H1 (cell line): ENCODE measurements around the gene SDSL. TPM values are rescaled to one million over a fixed set of nuclear protein-coding genes. Genes with fewer than 3 reads are reported as not detected.

Source experiments
- CBX5 ChIP-seq: fragments of 300-800, 300-1000 bp; sonication (generic); IDR thresholded peaks from 2 replicates; pipeline ENCODE4 v1.7.1; 2016; ENCODE audit warnings: antibody characterized with exemption, low read length, low read depth
- EP300 ChIP-seq, 2 experiments: IDR thresholded peaks; 1 replicate in 1 of 2; 2 replicates in 1 of 2; pipeline ENCODE4 v1.6.1; 2011 to 2012; ENCODE audit warnings: low read depth in 2 of 2, low read length in 2 of 2, mild to moderate bottlenecking in 2 of 2, borderline replicate concordance in 1 of 2, inconsistent platforms in 1 of 2, moderate library complexity in 1 of 2
- GABPA ChIP-seq: IDR thresholded peaks from 2 replicates; pipeline ENCODE4 v1.6.1; 2011; ENCODE audit warnings: mild to moderate bottlenecking, low read length, moderate library complexity, borderline replicate concordance; ENCODE audit not compliant: insufficient read depth
- GTF2F1 ChIP-seq: IDR thresholded peaks from 2 replicates; pipeline ENCODE4 v1.6.1; 2012; ENCODE audit warnings: low read depth, low read length, improper control_type of control experiment, borderline replicate concordance
- HDAC2 ChIP-seq, 2 experiments: fragments of 300-600 bp in 1 of 2; sonication (generic) in 1 of 2; IDR thresholded peaks; 2 replicates each; pipeline ENCODE4 v1.6.1; 2011 to 2012; ENCODE audit warnings: low read depth in 2 of 2, low read length in 2 of 2, mild to moderate bottlenecking in 2 of 2, moderate library complexity in 2 of 2, borderline replicate concordance in 1 of 2, inconsistent platforms in 1 of 2
- POU5F1 ChIP-seq: IDR thresholded peaks from 2 replicates; pipeline ENCODE4 v1.6.1; 2011; ENCODE audit warnings: low read depth, mild to moderate bottlenecking, low read length, moderate library complexity
- RXRA ChIP-seq: IDR thresholded peaks from 2 replicates; pipeline ENCODE4 v1.6.1; 2011; ENCODE audit warnings: low read depth, mild to moderate bottlenecking, low read length, moderate library complexity; ENCODE audit not compliant: insufficient read depth
- SP2 ChIP-seq: IDR thresholded peaks from 2 replicates; pipeline ENCODE4 v1.6.1; 2012; ENCODE audit warnings: mild to moderate bottlenecking, low read length, inconsistent platforms
- YY1 ChIP-seq: IDR thresholded peaks from 2 replicates; pipeline ENCODE4 v1.6.1; 2011; ENCODE audit warnings: low read depth, mild to moderate bottlenecking, low read length
- polyA plus RNA-seq, 7 experiments: library from polyadenylated mRNA; depleted of rRNA in 3 of 7; stranded (reverse) in 5 of 7; unstranded in 2 of 7; fragments of >200 nt in 5 of 7; fragments of 200-250 nt in 2 of 7; gene quantifications; 1 replicate in 5 of 7; 2 replicates in 1 of 7; 4 replicates in 1 of 7; pipeline versions ENCODE4 v1.2.1 to v1.2.3, GENCODE V29; 2011 to 2013; ENCODE audit warnings: missing spikeins in 2 of 7, mixed read lengths in 2 of 7
- total RNA-seq: library from RNA; stranded (reverse); fragmentation: NEBNext Ultra II Directional; extraction: Animal tissue kit (Norgen Biotek cat#: 25700); gene quantifications from 2 replicates; pipeline ENCODE4 v1.2.1, GENCODE V29; 2021

Gene SDSL
- total and polyA plus RNA-seq, 2 of the 8 experiments (the other 6 are each of a cell fraction or from before 2014, with no cell fraction given): 0.69 to 1.3 TPM

- no peak for TF ChIP-seq EP300 (IDR thresholded peaks at IDR 0.05; ENCODE audit: borderline replicate concordance in 1 of 2, low read depth in 2 of 2, low read length in 2 of 2)
- no peak for TF ChIP-seq GTF2F1
- no peak for TF ChIP-seq SP2
- TF ChIP-seq YY1: no peak
- TF ChIP-seq HDAC2 (IDR thresholded peaks at IDR 0.05; ENCODE audit: borderline replicate concordance in 1 of 2, low read depth in 2 of 2, low read length in 2 of 2): no peak
- no peak for TF ChIP-seq CBX5
- TF ChIP-seq GABPA: no peak
- no peak for TF ChIP-seq POU5F1
- no peak for TF ChIP-seq RXRA
Observed at GRCh38 chr12:113408756-113409298, 13.4 kb upstream of the SDSL start (continued).
